Trophoblast cell (in vitro differentiated cells and primary cell): ENCODE measurements around the gene ZXDC.

Source experiments
- DNase-seq, 2 donors: peaks; one replicate each; pipeline ENCODE4 v3.0.0-alpha.2; 2016
- H2AFZ ChIP-seq: 2 replicates; pipeline ENCODE4 v1.6.1; 2013; ENCODE audit warnings: low read length, moderate library complexity, mild to moderate bottlenecking; ENCODE audit not compliant: insufficient read depth, poor library complexity
- H2AK5ac ChIP-seq: 2 replicates; pipeline ENCODE4 v1.6.1; 2013; ENCODE audit warnings: mild to moderate bottlenecking, low read length
- H2BK120ac ChIP-seq: 2 replicates; pipeline ENCODE4 v1.6.1; 2013; ENCODE audit warnings: low read length, mild to moderate bottlenecking, moderate library complexity; ENCODE audit not compliant: insufficient read depth, poor library complexity
- H2BK12ac ChIP-seq: 2 replicates; pipeline ENCODE4 v1.6.1; 2013; ENCODE audit warnings: mild to moderate bottlenecking, low read length, moderate library complexity
- H2BK5ac ChIP-seq: 2 replicates; pipeline ENCODE4 v1.6.1; 2013; ENCODE audit warnings: low read length, low read depth, moderate library complexity, mild to moderate bottlenecking; ENCODE audit not compliant: poor library complexity
- H3K14ac ChIP-seq: 2 replicates; pipeline ENCODE4 v1.6.1; 2013; ENCODE audit warnings: mild to moderate bottlenecking, low read length
- H3K18ac ChIP-seq: 2 replicates; pipeline ENCODE4 v1.6.1; 2013; ENCODE audit warnings: mild to moderate bottlenecking, low read length
- H3K23ac ChIP-seq: 2 replicates; pipeline ENCODE4 v1.6.1; 2013; ENCODE audit warnings: low read length
- H3K27ac ChIP-seq: 2 replicates; pipeline ENCODE4 v1.5.1; 2013; ENCODE audit warnings: low read depth, mild to moderate bottlenecking, inconsistent platforms, low read length, moderate library complexity
- H3K27me3 ChIP-seq: 2 replicates; pipeline ENCODE4 v1.6.1; 2013; ENCODE audit warnings: inconsistent platforms, mild to moderate bottlenecking, low read length, moderate library complexity; ENCODE audit not compliant: insufficient read depth
- H3K36me3 ChIP-seq, 2 experiments: 1 replicate in 1 of 2; 2 replicates in 1 of 2; pipeline ENCODE4 v1.6.1; 2013; ENCODE audit warnings: low read length in 2 of 2, mild to moderate bottlenecking in 2 of 2, moderate library complexity in 1 of 2; ENCODE audit not compliant: insufficient read depth in 2 of 2, control insufficient read depth in 1 of 2
- H3K4ac ChIP-seq: 2 replicates; pipeline ENCODE4 v1.6.1; 2013; ENCODE audit warnings: low read depth, mild to moderate bottlenecking, low read length, moderate library complexity
- H3K4me1 ChIP-seq, 2 experiments: 1 replicate in 1 of 2; 2 replicates in 1 of 2; pipeline ENCODE4 v1.6.1; 2013; ENCODE audit warnings: low read length in 2 of 2, mild to moderate bottlenecking in 2 of 2, moderate library complexity in 1 of 2; ENCODE audit not compliant: insufficient read depth in 2 of 2, control insufficient read depth in 1 of 2
- H3K4me2 ChIP-seq: 2 replicates; pipeline ENCODE4 v1.6.1; 2013; ENCODE audit warnings: inconsistent platforms, mild to moderate bottlenecking, low read length, moderate library complexity
- H3K4me3 ChIP-seq: 2 replicates; pipeline ENCODE4 v1.5.1; 2013; ENCODE audit warnings: mild to moderate bottlenecking, low read depth, low read length, inconsistent platforms
- H3K79me1 ChIP-seq: one replicate; pipeline ENCODE4 v1.6.1; 2013; ENCODE audit warnings: low read length
- H3K79me2 ChIP-seq: 2 replicates; pipeline ENCODE4 v1.6.1; 2013; ENCODE audit warnings: low read length, mild to moderate bottlenecking; ENCODE audit not compliant: control insufficient read depth, insufficient read depth, poor library complexity
- H3K9ac ChIP-seq: 2 replicates; pipeline ENCODE4 v1.6.1; 2013; ENCODE audit warnings: mild to moderate bottlenecking, low read length
- H3K9me3 ChIP-seq: 2 replicates; pipeline ENCODE4 v1.6.1; 2013; ENCODE audit warnings: low read depth, mild to moderate bottlenecking, control low read depth, inconsistent platforms, low read length; ENCODE audit not compliant: insufficient read depth
- H4K12ac ChIP-seq: 2 replicates; pipeline ENCODE4 v1.6.1; 2013; ENCODE audit warnings: low read depth, mild to moderate bottlenecking, low read length, moderate library complexity
- H4K8ac ChIP-seq: 2 replicates; pipeline ENCODE4 v1.6.1; 2013; ENCODE audit warnings: low read depth, mild to moderate bottlenecking, low read length, moderate library complexity
- H4K91ac ChIP-seq: one replicate; pipeline ENCODE4 v1.6.1; 2013; ENCODE audit warnings: low read depth, mild to moderate bottlenecking, low read length, moderate library complexity
- WGBS: extraction: QIAGEN DNeasy Blood & Tissue Kit; methylation state at CpG from one replicate; pipeline ENCODE4 v1.1.7; 2013; ENCODE audit warnings: missing lambda C conversion rate; ENCODE audit not compliant: insufficient read length, insufficient coverage; ENCODE audit errors: extremely low coverage; 5-methylcytosine and 5-hydroxymethylcytosine counted together

Gene ZXDC

DNA sequence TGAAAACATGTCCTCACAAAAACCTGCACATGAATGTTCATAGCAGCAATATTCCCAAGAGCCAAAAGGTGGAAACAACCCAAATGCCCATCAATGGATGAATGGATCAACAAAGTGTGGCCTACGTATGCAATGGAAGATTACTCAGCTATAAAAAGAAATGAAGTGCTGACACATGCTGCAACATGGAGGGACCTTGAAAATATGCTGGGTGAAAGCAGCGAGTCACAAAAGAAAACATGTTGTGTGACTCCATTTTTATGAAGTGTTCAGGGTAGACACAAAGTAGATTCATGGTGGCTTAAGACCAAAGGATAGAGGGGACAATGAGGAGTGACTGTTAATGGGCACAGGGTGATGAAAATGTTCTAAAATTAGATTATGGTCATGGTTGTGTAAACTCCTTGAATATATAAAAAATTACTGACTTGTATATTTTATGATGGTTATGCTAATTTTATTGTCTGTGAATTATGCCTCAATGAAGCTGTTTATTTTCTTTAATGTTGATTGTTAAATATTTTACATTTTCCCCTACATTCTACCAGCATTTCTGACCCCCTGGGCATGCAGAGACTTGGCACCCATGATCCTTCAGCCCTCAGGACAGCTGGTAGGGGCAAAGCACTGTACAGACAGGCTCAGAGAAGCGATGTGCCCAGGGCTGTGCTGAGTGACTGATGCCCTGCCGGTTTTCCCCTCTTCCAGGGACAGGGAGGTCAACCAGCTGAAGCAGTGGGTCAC is 43.2 kb downstream of the ZXDC start:
- Histone ChIP-seq H3K27ac (no peak overlapping the region), H3K4ac (no peak overlapping the region), H3K27me3 (no peaks in the 10 kb centered on the region), H2BK120ac (no peak overlapping the region), H3K4me2 (no peak overlapping the region), H2BK12ac (no peak overlapping the region), H2BK5ac (no peak overlapping the region), H3K79me1 (no peaks in the 10 kb centered on the region), H3K36me3 (peaks cover 4% of the 10 kb centered on the region in 2 experiments), H3K9me3 (no peaks in the 10 kb centered on the region), H2AFZ (no peak overlapping the region), H3K4me3 (no peak overlapping the region), H3K23ac (no peak overlapping the region), H4K91ac (no peak overlapping the region), H3K18ac (no peak overlapping the region), H3K9ac (no peak overlapping the region), H3K79me2 (no peaks in the 10 kb centered on the region), H4K8ac (no peak overlapping the region), H3K14ac (no peak overlapping the region), H2AK5ac (no peak overlapping the region), H4K12ac (no peak overlapping the region), H3K4me1 (no peaks in the 10 kb centered on the region)
- no peak for DNase-seq
- no CpG with 5 or more reads among the region's 4 CpGs for WGBS

DNA sequence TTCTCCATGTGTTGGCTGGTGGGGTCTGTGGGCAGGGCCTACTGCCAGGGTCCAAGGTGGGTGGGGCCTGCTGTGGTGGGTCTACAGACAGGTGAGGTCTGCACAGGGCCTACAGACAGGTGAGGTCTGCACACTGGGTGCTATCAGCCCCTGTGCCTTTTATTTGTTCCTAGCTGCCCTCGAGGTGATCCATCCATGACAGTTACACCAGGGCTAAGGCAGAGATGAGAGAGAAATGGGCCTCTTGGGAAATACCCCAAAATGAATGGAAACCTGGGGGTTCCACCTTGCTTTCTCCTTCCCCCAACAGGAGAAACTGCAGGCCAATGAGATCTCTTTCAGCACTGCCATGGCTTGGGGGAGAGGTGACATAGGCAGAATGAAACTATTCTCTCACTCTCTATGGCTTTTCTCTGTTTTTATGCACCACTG is 44.6 kb downstream of the ZXDC start:
- Histone ChIP-seq H3K9me3 (peaks cover 1% of the 10 kb centered on the region), H2BK120ac (no peak overlapping the region), H4K12ac (no peak overlapping the region), H3K9ac (no peak overlapping the region), H3K4me3 (no peak overlapping the region), H3K4me1 (no peaks in the 10 kb centered on the region), H3K36me3 (peaks cover 2 to 4% of the 10 kb centered on the region in 2 experiments), H2BK12ac (no peak overlapping the region), H3K4me2 (no peak overlapping the region), H2AK5ac (no peak overlapping the region), H2AFZ (no peak overlapping the region), H3K23ac (no peak overlapping the region), H4K8ac (no peak overlapping the region), H3K18ac (no peak overlapping the region), H3K27ac (no peak overlapping the region), H3K4ac (no peak overlapping the region), H4K91ac (no peak overlapping the region), H3K27me3 (no peaks in the 10 kb centered on the region), H3K14ac (no peak overlapping the region), H3K79me2 (no peaks in the 10 kb centered on the region), H2BK5ac (no peak overlapping the region), H3K79me1 (no peaks in the 10 kb centered on the region)
- no CpG with 5 or more reads among the region's 1 CpG for WGBS
- DNase-seq, result no peak

DNA sequence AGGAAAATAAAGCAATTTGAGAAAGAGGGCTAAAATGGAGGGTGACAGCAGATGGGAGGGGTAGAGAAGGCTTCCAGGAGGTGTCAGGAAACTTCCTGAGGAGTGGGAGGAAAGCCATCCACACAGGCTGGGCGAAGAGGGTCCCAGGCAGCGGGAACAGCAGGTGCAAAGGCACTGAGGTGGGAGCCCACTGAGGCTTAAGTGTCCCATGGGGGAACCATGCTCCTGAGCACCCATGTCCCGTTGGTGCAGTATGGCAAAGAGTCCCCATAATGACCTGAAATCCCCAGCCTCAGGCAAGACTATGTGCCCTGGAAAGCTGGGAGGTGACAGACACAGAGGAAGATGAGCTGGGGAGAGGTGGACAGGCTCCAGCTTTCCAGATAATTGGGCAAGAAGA is 50.9 kb downstream of the ZXDC start:
- Histone ChIP-seq H3K27ac (no peak overlapping the region), H2AK5ac (no peak overlapping the region), H3K79me2 (no peaks in the 10 kb centered on the region), H3K36me3 (no peaks in the 10 kb centered on the region), H2BK120ac (no peak overlapping the region), H3K9me3 (peaks cover 5% of the 10 kb centered on the region), H2BK12ac (no peak overlapping the region), H3K23ac (no peak overlapping the region), H3K14ac (no peak overlapping the region), H2AFZ (no peak overlapping the region), H3K4me1 (peaks cover 2 to 5% of the 10 kb centered on the region in 2 experiments), H3K4me2 (no peak overlapping the region), H3K9ac (no peak overlapping the region), H3K27me3 (no peaks in the 10 kb centered on the region), H3K18ac (no peak overlapping the region), H4K12ac (no peak overlapping the region), H4K91ac (no peak overlapping the region), H3K4ac (no peak overlapping the region), H4K8ac (no peak overlapping the region), H3K4me3 (no peak overlapping the region), H2BK5ac (no peak overlapping the region), H3K79me1 (no peaks in the 10 kb centered on the region)
- no peak for DNase-seq
- no CpG with 5 or more reads among the region's 3 CpGs for WGBS

DNA sequence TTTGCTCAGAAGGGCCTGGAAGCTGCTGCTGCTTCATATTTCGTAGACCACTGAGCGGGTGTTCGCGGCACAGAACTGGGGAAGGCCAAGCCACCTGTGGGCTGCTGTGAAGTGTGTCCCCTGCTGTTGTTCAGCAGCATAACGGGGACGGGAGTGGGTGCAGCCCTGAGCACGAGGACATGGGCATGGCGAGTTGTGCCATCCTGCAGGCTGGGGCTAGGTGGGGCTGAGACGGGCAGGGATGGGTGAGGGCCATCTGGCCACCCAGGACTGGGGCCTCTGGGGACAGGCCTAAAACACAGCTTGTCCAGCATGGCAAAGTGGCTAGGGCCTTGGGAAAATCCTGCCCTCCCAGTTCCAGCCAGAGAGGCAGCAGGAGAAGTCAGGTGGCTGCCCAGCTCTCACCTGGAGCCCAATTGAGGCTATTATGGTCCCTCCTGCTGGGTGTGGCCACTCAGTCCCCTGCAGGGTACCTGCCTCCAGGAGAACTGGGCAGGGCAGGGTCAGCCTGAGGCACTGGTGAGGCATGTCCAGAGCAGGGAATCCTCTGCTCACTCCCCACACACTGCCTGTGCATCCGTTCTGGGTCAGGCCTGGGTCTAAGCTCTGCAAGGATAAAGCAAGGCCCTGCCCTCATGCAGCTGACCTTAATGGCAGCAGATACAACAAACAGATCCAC is 51.5 kb downstream of the ZXDC start:
- H2AFZ ChIP-seq, result no peak overlapping the region
- no peaks in the 10 kb centered on the region for H3K27me3 ChIP-seq
- no peak overlapping the region for H4K8ac ChIP-seq
- no peaks in the 10 kb centered on the region for H3K79me1 ChIP-seq
- no peak overlapping the region for H3K4ac ChIP-seq
- H3K36me3 ChIP-seq, result no peaks in the 10 kb centered on the region
- H4K12ac ChIP-seq, result no peak overlapping the region
- H3K4me1 ChIP-seq, result peaks cover 2 to 5% of the 10 kb centered on the region in 2 experiments
- H2BK5ac ChIP-seq, result no peak overlapping the region
- no peak overlapping the region for H3K4me3 ChIP-seq
- H3K9me3 ChIP-seq, result peaks cover 5% of the 10 kb centered on the region
- H2BK120ac ChIP-seq, result no peak overlapping the region
- H3K18ac ChIP-seq, result no peak overlapping the region
- H3K23ac ChIP-seq, result no peak overlapping the region
- no peak for DNase-seq
- H3K27ac ChIP-seq, result no peak overlapping the region
- no peak overlapping the region for H3K4me2 ChIP-seq
- WGBS, result no CpG with 5 or more reads among the region's 10 CpGs
- H3K14ac ChIP-seq, result no peak overlapping the region
- no peak overlapping the region for H4K91ac ChIP-seq
- H2BK12ac ChIP-seq, result no peak overlapping the region
- no peak overlapping the region for H3K9ac ChIP-seq
- no peak overlapping the region for H2AK5ac ChIP-seq
- no peaks in the 10 kb centered on the region for H3K79me2 ChIP-seq
